B cell (primary cell): ENCODE results near the gene OAT.

ENCODE experiments used
- CTCF ChIP-seq: fragments of 200-600 bp; IDR thresholded peaks from one replicate; pipeline ENCODE4 v1.8.0; 2022; ENCODE audit warnings: antibody characterized with exemption, mild to moderate bottlenecking
- EZH2 ChIP-seq: IDR thresholded peaks from 2 replicates; pipeline ENCODE4 v1.6.1; 2012; ENCODE audit warnings: borderline replicate concordance, low read depth, mild to moderate bottlenecking, moderate library complexity, low read length; ENCODE audit not compliant: insufficient read depth, poor library complexity, severe bottlenecking

DNA sequence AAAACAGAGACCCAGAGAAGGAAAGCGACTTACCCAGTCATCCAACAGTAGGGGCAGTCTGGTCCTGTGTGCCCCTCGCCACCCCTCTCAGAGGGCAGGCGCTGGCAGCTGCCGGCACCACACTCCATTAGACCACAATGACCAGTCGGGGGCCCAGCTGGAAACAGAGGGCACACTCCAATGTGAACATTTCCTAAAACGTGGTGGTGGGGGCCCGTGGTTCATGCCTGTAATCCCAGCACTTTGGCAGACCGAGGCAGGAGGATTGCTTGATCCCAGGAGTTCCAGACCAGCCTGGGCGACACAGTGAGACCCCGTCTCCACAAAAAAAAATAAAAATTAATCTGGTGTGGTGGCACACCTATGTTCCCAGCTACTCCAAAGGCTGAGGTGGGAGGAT, 912 bp upstream of the OAT start:
- no peak for TF ChIP-seq CTCF
- no peak for TF ChIP-seq EZH2
